HCT116 (cell line): ENCODE data around the gene ADAR. TPM values are rescaled to one million over a fixed set of nuclear protein-coding genes. Genes with fewer than 3 reads are reported as not detected.

ENCODE experiments used
- ATAC-seq: fragments of 200-7000 bp; cut with Tn5 transposase; 2 replicates; pipeline ENCODE4 v1.9.1; 2020; ENCODE audit warnings: mild to moderate bottlenecking, moderate library complexity
- BruUV-seq: library from RNA; stranded (reverse); fragments of 400-500 nt; replicated peaks from 2 replicates; lab custom pipeline; 2021; lab: Mats Ljungman, UMichigan
- CTCF ChIA-PET: fragments of 300-600 bp; sonication (Branson Sonifier 250); formaldehyde crosslinking; loops from one replicate; lab custom pipeline; 2021; ENCODE audit warnings: antibody characterized with exemption; lab: Charles Lee
- POLR2A ChIA-PET: fragments of 300-600, 350-600 bp; sonication (Branson Sonifier 250); formaldehyde crosslinking; loops from one replicate; lab custom pipeline; 2021; ENCODE audit warnings: antibody characterized with exemption; lab: Charles Lee
- RAD21 ChIA-PET, 2 experiments: fragments of 300-600 bp; sonication (Branson Sonifier 250); formaldehyde crosslinking; loops; one replicate each; lab custom pipeline; 2023; ENCODE audit warnings: low total read pairs in 2 of 2; ENCODE audit not compliant: uncharacterized antibody in 2 of 2, unreplicated experiment in 2 of 2, low non-redundant PET in 1 of 2; lab: Charles Lee
- DNase-seq: peaks from one replicate; pipeline ENCODE4 v3.0.0-alpha.2; 2010; ENCODE audit warnings: low read depth, low spot score
- H2AFZ ChIP-seq: fragments of 200-600 bp; shearing (Covaris generic), sonication (generic); 2 replicates; pipeline ENCODE4 v1.6.1; 2017; ENCODE audit warnings: low read depth, mixed run types, mixed read lengths, antibody characterized with exemption, low read length; ENCODE audit not compliant: poor library complexity, severe bottlenecking
- H3K27ac ChIP-seq: 2 replicates; pipeline ENCODE4 v1.5.1; 2012; ENCODE audit warnings: low read depth, low read length
- H3K27me3 ChIP-seq: fragments of 200-600 bp; sonication (generic); 2 replicates; pipeline ENCODE4 v1.6.1; 2016; ENCODE audit warnings: mixed run types, low read length, mixed read lengths; ENCODE audit not compliant: insufficient read depth
- H3K36me3 ChIP-seq, 2 experiments: fragments of 200-500 bp in 1 of 2; fragments of 200-600 bp in 1 of 2; sonication (Bioruptor generic) in 1 of 2; sonication (generic) in 1 of 2; 2 replicates each; pipeline versions ENCODE4 v1.5.1 to v1.6.1; 2014 to 2016; ENCODE audit warnings: low read length in 2 of 2, inconsistent platforms in 1 of 2, mixed read lengths in 1 of 2, mixed run types in 1 of 2; ENCODE audit not compliant: insufficient read depth in 2 of 2, control insufficient read depth in 1 of 2
- H3K4me1 ChIP-seq, 2 experiments: fragments of 200-600 bp in 1 of 2; sonication (generic) in 1 of 2; 2 replicates each; pipeline versions ENCODE4 v1.5.1 to v1.6.1; 2012 to 2017; ENCODE audit warnings: low read length in 2 of 2, inconsistent platforms in 1 of 2, mild to moderate bottlenecking in 1 of 2, mixed read lengths in 1 of 2, mixed run types in 1 of 2, moderate library complexity in 1 of 2; ENCODE audit not compliant: insufficient read depth in 2 of 2, control insufficient read depth in 1 of 2
- H3K4me2 ChIP-seq: fragments of 200-600 bp; sonication (generic); 2 replicates; pipeline ENCODE4 v1.6.1; 2017; ENCODE audit warnings: mixed run types, low read length, mixed read lengths
- H3K4me3 ChIP-seq, 2 experiments: fragments of 200-600 bp in 1 of 2; sonication (generic) in 1 of 2; replicated peaks in 1 of 2; 2 replicates each; pipeline ENCODE4 v1.5.1; 2011 to 2016; ENCODE audit warnings: low read length in 2 of 2, control low read depth in 1 of 2, low read depth in 1 of 2, mild to moderate bottlenecking in 1 of 2, mixed read lengths in 1 of 2, mixed run types in 1 of 2
- H3K79me2 ChIP-seq: fragments of 200-600 bp; sonication (generic); 2 replicates; pipeline ENCODE4 v1.6.1; 2017; ENCODE audit warnings: mild to moderate bottlenecking, mixed run types, low read length, moderate library complexity, mixed read lengths; ENCODE audit not compliant: insufficient read depth
- H3K9ac ChIP-seq: fragments of 200-600 bp; sonication (generic); 2 replicates; pipeline ENCODE4 v1.6.1; 2016; ENCODE audit warnings: low read length, mixed read lengths
- H3K9me2 ChIP-seq: fragments of 200-600 bp; sonication (generic), shearing (Covaris generic); 2 replicates; pipeline ENCODE4 v1.6.1; 2017; ENCODE audit warnings: mixed run types, mild to moderate bottlenecking, moderate library complexity; ENCODE audit not compliant: insufficient read depth
- H3K9me3 ChIP-seq, 2 experiments: fragments of 200-500 bp in 1 of 2; fragments of 200-600 bp in 1 of 2; sonication (Bioruptor generic) in 1 of 2; sonication (generic) in 1 of 2; 2 replicates each; pipeline ENCODE4 v1.6.1; 2014 to 2017; ENCODE audit warnings: low read length in 2 of 2, mixed read lengths in 2 of 2, inconsistent platforms in 1 of 2, low read depth in 1 of 2, mild to moderate bottlenecking in 1 of 2, mixed run types in 1 of 2, moderate library complexity in 1 of 2; ENCODE audit not compliant: control insufficient read depth in 1 of 2, insufficient read depth in 1 of 2
- H4K20me1 ChIP-seq: fragments of 200-600 bp; sonication (generic), shearing (Covaris generic); 2 replicates; pipeline ENCODE4 v1.6.1; 2017; ENCODE audit warnings: mixed run types, mild to moderate bottlenecking, moderate library complexity; ENCODE audit not compliant: insufficient read depth
- CBX3 ChIP-seq: IDR thresholded peaks from 2 replicates; pipeline ENCODE4 v1.6.1; 2012; ENCODE audit warnings: low read depth
- CEBPB ChIP-seq: IDR thresholded peaks from 2 replicates; pipeline ENCODE4 v1.6.1; 2012; ENCODE audit warnings: low read depth
- ELF1 ChIP-seq: IDR thresholded peaks from 2 replicates; pipeline ENCODE4 v1.6.1; 2012; ENCODE audit warnings: low read depth, borderline replicate concordance
- EZH2phosphoT487 ChIP-seq: fragments of 200-600 bp; IDR thresholded peaks from 2 replicates; pipeline ENCODE4 v1.6.1; 2018; ENCODE audit warnings: antibody characterized with exemption, borderline replicate concordance
- FOSL1 ChIP-seq: IDR thresholded peaks from 2 replicates; pipeline ENCODE4 v1.6.1; 2012; ENCODE audit warnings: low read depth
- JUND ChIP-seq: IDR thresholded peaks from 2 replicates; pipeline ENCODE4 v1.6.1; 2012
- POLR2A ChIP-seq: IDR thresholded peaks from 2 replicates; pipeline ENCODE4 v1.7.0; 2011; ENCODE audit warnings: borderline replicate concordance; ENCODE audit not compliant: insufficient read depth, insufficient read length; ENCODE audit errors: extremely low read depth
- POLR2AphosphoS5 ChIP-seq: IDR thresholded peaks from 2 replicates; pipeline ENCODE4 v1.6.1; 2011; ENCODE audit warnings: mild to moderate bottlenecking, low read depth, low read length, moderate library complexity
- RAD21 ChIP-seq: IDR thresholded peaks from 2 replicates; pipeline ENCODE4 v1.6.1; 2012; ENCODE audit warnings: low read depth, mild to moderate bottlenecking
- SIN3A ChIP-seq: IDR thresholded peaks from 2 replicates; pipeline ENCODE4 v1.6.1; 2012; ENCODE audit warnings: low read depth
- SP1 ChIP-seq: IDR thresholded peaks from 2 replicates; pipeline ENCODE4 v1.6.1; 2012; ENCODE audit warnings: low read depth
- SRF ChIP-seq: IDR thresholded peaks from 2 replicates; pipeline ENCODE4 v1.6.1; 2012; ENCODE audit warnings: low read depth
- TCF7L2 ChIP-seq: IDR thresholded peaks from 2 replicates; pipeline ENCODE4 v1.7.0; 2011; ENCODE audit warnings: borderline replicate concordance, inconsistent platforms; ENCODE audit not compliant: insufficient read depth, insufficient read length; ENCODE audit errors: extremely low read depth
- ZFX ChIP-seq: fragments of 450-650 bp; IDR thresholded peaks from 2 replicates; pipeline ENCODE4 v1.6.1; 2017
- intact Hi-C: fragments of 100-400 bp; cut with micrococcal nuclease; formaldehyde crosslinking; loops from 2 replicates; pipeline ENCODE4 v1.10.0; 2022
- total RNA-seq: library from RNA; stranded (reverse); gene quantifications from one replicate; pipeline ENCODE4 v1.2.1, GENCODE V29; 2021; ENCODE audit not compliant: unreplicated experiment
- TF ChIP-seq, protein P1 (sequence below): IDR thresholded peaks from 2 replicates; pipeline ENCODE4 v1.6.1; 2012
- TF ChIP-seq, protein P2 (sequence below): IDR thresholded peaks from 2 replicates; pipeline ENCODE4 v1.6.1; 2012; ENCODE audit warnings: low read depth
- TF ChIP-seq, protein P3 (sequence below): IDR thresholded peaks from 2 replicates; pipeline ENCODE4 v1.6.1; 2012
- TF ChIP-seq, protein P4 (sequence below): IDR thresholded peaks from 2 replicates; pipeline ENCODE4 v1.6.1; 2011; ENCODE audit warnings: mild to moderate bottlenecking, low read length, moderate library complexity; ENCODE audit not compliant: insufficient replicate concordance; ENCODE audit errors: extremely low read depth
- TF ChIP-seq, protein P5 (sequence below), 3 experiments: fragments of 200-600 bp in 1 of 3; sonication (generic) in 1 of 3; IDR thresholded peaks in 2 of 3; conservative IDR thresholded peaks in 1 of 3; 2 replicates each; pipeline ENCODE4 v1.5.1; 2012 to 2017; ENCODE audit warnings: low read depth in 2 of 3, low read length in 2 of 3, antibody characterized with exemption in 1 of 3, borderline replicate concordance in 1 of 3, control low read depth in 1 of 3, mild to moderate bottlenecking in 1 of 3, mixed read lengths in 1 of 3, mixed run types in 1 of 3, moderate library complexity in 1 of 3; ENCODE audit not compliant: insufficient read depth in 1 of 3

ADAR gene
- total RNA-seq, 1 experiment from 2014 or later = 169 TPM

DNA sequence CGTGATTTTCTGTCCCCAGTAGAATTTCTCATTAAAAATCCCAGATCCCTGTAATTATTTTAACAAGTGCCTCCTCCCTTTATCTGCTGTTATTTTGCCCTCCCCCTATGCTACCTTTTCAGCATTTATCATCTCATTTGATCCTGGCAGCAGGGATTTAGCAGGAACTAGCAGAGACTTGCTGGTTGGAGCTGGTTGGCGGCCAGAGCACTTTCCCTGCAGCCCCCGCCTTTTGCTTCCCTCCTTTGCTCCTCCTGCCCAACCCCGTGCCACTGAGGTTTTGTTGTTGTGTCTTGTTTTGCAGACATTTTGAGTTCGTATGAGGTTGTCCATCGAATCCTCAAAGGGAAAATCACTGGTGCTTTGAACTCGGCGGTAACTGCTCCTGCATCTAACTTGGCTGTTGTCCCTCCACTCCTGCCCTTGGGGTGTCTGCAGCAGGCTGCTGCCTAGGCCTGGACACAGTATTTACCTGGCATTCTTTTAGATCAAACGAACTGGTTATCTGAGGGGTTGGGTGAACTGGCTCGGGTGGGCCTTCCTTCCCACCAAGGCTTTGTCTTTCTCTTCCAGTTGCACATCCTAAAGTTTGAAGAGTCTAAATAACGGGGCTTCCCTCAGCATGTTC, 60.8 kb downstream of the ADAR start:
- CTCF ChIA-PET = interaction anchor here (0.6 to 2.8 kb wide), 26 partner anchors 8 to 538 kb away, joined by 3 to 62 read pairs (median 4); partner anchors contain the start of genes ATP8B2, IL6R, PBXIP1 and UBE2Q1
- no TSS peak for BruUV-seq
- peaks cover 27 to 33% of the 10 kb centered on the region in 2 experiments; a peak in 3 of 4 replicates for H3K36me3 ChIP-seq
- H4K20me1 ChIP-seq = no peaks in the 10 kb centered on the region
- 0 out of 2 replicates have a peak, but pooled peaks cover 4% of the 10 kb centered on the region for H3K27me3 ChIP-seq
- TF ChIP-seq FOSL1 (no peak), POLR2A (no peak), SRF (no peak), SP1 (no peak), ZFX (no peak), RAD21 (no peak), JUND (no peak), POLR2AphosphoS5 (no peak), EZH2phosphoT487 (no peak), ELF1 (no peak), CEBPB (no peak), CBX3 (no peak), TCF7L2 (no peak), SIN3A (no peak)
- TF ChIP-seq, protein P1, sequence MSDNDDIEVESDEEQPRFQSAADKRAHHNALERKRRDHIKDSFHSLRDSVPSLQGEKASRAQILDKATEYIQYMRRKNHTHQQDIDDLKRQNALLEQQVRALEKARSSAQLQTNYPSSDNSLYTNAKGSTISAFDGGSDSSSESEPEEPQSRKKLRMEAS = no peak
- TF ChIP-seq, protein P2, sequence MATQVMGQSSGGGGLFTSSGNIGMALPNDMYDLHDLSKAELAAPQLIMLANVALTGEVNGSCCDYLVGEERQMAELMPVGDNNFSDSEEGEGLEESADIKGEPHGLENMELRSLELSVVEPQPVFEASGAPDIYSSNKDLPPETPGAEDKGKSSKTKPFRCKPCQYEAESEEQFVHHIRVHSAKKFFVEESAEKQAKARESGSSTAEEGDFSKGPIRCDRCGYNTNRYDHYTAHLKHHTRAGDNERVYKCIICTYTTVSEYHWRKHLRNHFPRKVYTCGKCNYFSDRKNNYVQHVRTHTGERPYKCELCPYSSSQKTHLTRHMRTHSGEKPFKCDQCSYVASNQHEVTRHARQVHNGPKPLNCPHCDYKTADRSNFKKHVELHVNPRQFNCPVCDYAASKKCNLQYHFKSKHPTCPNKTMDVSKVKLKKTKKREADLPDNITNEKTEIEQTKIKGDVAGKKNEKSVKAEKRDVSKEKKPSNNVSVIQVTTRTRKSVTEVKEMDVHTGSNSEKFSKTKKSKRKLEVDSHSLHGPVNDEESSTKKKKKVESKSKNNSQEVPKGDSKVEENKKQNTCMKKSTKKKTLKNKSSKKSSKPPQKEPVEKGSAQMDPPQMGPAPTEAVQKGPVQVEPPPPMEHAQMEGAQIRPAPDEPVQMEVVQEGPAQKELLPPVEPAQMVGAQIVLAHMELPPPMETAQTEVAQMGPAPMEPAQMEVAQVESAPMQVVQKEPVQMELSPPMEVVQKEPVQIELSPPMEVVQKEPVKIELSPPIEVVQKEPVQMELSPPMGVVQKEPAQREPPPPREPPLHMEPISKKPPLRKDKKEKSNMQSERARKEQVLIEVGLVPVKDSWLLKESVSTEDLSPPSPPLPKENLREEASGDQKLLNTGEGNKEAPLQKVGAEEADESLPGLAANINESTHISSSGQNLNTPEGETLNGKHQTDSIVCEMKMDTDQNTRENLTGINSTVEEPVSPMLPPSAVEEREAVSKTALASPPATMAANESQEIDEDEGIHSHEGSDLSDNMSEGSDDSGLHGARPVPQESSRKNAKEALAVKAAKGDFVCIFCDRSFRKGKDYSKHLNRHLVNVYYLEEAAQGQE = no peak
- TF ChIP-seq, protein P3, sequence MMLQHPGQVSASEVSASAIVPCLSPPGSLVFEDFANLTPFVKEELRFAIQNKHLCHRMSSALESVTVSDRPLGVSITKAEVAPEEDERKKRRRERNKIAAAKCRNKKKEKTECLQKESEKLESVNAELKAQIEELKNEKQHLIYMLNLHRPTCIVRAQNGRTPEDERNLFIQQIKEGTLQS = no peak
- TF ChIP-seq, protein P4, sequence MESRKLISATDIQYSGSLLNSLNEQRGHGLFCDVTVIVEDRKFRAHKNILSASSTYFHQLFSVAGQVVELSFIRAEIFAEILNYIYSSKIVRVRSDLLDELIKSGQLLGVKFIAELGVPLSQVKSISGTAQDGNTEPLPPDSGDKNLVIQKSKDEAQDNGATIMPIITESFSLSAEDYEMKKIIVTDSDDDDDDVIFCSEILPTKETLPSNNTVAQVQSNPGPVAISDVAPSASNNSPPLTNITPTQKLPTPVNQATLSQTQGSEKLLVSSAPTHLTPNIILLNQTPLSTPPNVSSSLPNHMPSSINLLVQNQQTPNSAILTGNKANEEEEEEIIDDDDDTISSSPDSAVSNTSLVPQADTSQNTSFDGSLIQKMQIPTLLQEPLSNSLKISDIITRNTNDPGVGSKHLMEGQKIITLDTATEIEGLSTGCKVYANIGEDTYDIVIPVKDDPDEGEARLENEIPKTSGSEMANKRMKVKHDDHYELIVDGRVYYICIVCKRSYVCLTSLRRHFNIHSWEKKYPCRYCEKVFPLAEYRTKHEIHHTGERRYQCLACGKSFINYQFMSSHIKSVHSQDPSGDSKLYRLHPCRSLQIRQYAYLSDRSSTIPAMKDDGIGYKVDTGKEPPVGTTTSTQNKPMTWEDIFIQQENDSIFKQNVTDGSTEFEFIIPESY = no peak
- TF ChIP-seq, protein P5, sequence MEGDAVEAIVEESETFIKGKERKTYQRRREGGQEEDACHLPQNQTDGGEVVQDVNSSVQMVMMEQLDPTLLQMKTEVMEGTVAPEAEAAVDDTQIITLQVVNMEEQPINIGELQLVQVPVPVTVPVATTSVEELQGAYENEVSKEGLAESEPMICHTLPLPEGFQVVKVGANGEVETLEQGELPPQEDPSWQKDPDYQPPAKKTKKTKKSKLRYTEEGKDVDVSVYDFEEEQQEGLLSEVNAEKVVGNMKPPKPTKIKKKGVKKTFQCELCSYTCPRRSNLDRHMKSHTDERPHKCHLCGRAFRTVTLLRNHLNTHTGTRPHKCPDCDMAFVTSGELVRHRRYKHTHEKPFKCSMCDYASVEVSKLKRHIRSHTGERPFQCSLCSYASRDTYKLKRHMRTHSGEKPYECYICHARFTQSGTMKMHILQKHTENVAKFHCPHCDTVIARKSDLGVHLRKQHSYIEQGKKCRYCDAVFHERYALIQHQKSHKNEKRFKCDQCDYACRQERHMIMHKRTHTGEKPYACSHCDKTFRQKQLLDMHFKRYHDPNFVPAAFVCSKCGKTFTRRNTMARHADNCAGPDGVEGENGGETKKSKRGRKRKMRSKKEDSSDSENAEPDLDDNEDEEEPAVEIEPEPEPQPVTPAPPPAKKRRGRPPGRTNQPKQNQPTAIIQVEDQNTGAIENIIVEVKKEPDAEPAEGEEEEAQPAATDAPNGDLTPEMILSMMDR (IDR thresholded peaks at IDR 0.05 in 2 of 3, conservative IDR thresholded peaks at IDR 0.05 in 1 of 3; ENCODE audit: borderline replicate concordance in 1 of 3, insufficient read depth in 1 of 3, low read depth in 2 of 3, low read length in 2 of 3) = no peak
- TF ChIP-seq, all 23 proteins: peak for 0
- DNase-seq = no peak
- POLR2A ChIA-PET = interaction anchor here (0.6 kb wide), 1 partner anchor 793 kb away, joined by 5 read pairs; no protein-coding TSS in a partner anchor
- Histone ChIP-seq H3K4me1 (peaks cover 0 to 10% of the 10 kb centered on the region in 2 experiments; a peak in 2 of 4 replicates), H3K9me3 (no peaks in the 10 kb centered on the region), H3K4me2 (no peak overlapping the region), H3K79me2 (no peaks in the 10 kb centered on the region), H3K27ac (no peak overlapping the region), H3K4me3 (no peak overlapping the region), H2AFZ (no peak overlapping the region), H3K9ac (no peak overlapping the region), H3K9me2 (no peaks in the 10 kb centered on the region)
- RAD21 ChIA-PET = interaction anchor here (0.6 to 1.7 kb wide), 9 partner anchors 8 to 194 kb away, joined by 3 to 13 read pairs (median 3); no protein-coding TSS in a partner anchor
- intact Hi-C loops = loop anchor here (10.0 kb wide), 3 partner anchors 192 to 362 kb away; partner anchors contain the start of genes AQP10 and ATP8B2
- ATAC-seq = no peak
